NCI-H1436 treated with DMSO at 0.1 percent for 48 hours (cell line): ENCODE data around the gene NUDT22.

ENCODE experiments used
- DNase-seq: peaks from one replicate; lab custom pipeline; 2025; lab: John Stamatoyannopoulos, UW

Gene NUDT22

GRCh38 chr11:64206457-64207255 is 19.4 kb upstream of the NUDT22 start, which contains the start of gene FERMT3:
TSS of gene FERMT3 (plus strand) at chr11:64206721. CDS start at chr11:64207365, 644 bp downstream.
- no peak for DNase-seq

- no peak for DNase-seq
Measured at GRCh38 chr11:64207256-64208085, 18.6 kb upstream of the NUDT22 start.

DNA sequence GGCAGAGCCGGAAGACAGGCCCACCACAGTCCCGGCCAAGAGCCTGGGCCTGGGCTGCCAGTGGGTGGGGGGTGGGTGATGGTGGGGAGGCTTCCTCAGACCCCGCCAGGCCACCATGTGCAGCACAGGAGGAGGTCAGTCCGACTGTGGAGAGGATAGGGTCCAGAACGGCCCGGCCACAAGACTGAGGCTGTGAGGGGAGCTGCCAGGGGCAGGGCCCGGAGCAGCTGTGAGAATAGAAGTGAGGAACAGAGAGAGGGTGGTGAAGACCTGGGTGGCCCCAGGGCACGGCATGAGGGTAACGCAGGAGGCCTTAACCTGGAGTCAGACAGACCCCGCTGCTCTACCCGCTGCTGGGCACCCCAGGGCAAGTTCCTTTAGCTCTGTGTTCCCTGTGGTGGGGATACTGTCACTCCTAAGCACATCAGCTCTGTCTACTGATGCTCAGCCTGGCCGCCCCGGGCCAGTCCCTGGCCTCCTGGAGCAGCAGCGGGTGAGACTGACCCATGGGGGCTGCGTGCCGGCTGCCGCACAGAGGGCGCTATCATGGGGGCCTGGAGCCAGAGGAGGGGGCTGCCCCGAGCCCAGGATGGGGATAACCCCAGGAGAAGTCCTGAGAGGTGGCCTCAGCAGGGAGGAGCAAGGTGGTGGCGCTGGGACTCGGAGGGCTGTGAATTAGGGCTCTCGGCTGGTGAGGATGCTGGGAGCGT is 17.8 kb upstream of the NUDT22 start:
- DNase-seq = no peak

DNA sequence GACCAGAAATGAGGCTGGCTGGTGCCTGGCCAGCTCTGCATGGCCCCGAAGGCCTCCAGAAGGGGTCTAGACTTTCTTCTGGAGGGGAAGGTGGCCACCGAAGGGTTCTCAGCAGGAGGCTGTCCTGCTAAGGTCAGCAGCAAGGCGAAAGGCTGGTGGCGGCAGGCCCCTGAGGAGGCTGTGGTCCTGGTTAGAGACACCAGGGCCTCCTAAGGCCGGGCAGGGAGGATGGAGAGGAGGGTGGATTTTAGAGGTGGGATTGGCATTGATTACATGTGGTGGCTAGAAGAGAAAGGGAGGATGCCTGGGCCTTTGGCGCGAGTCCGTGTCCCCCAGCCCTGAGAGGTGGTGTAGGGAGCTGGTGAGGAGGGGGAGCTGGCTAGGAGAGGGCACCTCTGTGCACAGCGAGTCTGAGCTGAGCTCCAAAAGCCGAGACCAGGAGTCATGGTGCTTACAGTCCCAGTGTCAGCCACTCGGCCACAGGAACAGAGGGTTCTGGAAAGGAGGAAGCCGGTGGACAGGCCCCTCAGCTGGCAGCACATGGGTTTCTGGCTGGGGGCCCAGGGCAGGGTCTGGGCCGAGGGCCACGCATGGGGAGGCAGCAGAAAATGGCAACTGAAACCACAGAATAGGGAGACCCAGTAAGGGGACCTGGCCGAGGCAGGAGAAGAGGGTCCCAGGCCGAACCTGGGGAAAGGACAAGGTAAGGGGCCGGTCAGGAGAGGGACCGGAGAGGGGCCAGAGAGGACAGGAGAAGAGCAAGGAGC is 17.1 kb upstream of the NUDT22 start:
- no peak for DNase-seq

DNA sequence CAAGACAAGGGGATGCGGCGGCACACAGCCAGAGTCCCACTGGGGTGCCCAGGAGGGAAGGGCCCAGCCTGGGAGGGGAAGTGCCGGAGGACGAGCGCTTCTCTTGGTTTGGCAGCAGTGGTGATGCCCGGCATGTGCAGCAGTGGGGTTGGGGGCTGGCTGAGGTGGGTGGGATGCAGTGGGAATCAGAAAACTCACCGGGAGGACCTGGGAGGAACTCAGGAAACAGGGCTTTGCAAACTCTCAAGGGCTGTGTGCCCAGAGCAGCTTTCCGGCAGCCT is 16.6 kb upstream of the NUDT22 start:
- no peak for DNase-seq

- DNase-seq = no peak
Measured at GRCh38 chr11:64210301-64211020, 15.6 kb upstream of the NUDT22 start.

DNA sequence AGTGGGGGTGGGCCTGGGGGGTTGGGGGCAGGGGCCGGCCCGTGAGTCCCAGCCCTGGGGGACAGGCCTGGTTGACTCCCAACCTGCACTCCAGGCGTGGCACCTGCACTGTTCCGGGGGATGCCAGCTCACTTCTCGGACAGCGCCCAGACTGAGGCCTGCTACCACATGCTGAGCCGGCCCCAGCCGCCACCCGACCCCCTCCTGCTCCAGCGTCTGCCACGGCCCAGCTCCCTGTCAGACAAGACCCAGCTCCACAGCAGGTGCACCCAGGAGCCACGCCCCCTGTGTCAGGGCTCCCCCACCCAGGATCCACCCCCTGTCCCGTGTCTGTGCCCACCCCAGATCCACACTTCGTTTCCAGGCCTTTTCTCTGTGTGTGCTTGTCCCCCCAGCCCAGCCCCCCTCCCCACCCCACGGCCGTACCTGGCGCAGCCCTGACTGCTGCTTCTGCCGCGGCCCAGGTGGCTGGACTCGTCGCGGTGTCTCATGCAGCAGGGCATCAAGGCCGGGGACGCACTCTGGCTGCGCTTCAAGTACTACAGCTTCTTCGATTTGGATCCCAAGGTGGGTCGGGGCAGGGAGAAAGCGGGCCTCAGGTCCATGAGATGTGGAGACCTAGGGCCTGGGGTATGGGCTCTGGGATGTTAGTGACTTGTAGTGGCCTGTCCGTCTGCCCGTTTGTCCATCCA is 14.7 kb upstream of the NUDT22 start:
- DNase-seq = no peak

DNA sequence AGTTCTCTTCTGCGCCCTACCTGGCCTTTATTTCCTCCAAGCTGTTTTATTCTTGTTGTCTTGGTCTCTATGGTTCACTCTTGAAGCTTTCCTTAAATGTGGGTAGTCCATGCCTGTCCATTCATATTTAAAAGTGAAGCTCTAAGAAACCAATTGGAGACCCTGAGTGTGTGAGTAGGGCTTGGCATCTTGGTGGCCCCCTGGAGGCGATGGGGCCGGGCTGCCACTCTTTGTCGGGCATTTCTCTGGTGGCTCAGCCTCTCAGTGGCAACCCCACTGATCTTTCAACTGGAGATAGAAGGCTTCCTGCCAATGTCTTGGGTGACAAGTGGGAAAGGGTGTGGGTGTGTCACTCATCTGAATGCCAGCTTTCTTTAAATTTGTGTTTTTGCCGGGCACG is 9.2 kb upstream of the NUDT22 start:
- DNase-seq = no peak

DNA sequence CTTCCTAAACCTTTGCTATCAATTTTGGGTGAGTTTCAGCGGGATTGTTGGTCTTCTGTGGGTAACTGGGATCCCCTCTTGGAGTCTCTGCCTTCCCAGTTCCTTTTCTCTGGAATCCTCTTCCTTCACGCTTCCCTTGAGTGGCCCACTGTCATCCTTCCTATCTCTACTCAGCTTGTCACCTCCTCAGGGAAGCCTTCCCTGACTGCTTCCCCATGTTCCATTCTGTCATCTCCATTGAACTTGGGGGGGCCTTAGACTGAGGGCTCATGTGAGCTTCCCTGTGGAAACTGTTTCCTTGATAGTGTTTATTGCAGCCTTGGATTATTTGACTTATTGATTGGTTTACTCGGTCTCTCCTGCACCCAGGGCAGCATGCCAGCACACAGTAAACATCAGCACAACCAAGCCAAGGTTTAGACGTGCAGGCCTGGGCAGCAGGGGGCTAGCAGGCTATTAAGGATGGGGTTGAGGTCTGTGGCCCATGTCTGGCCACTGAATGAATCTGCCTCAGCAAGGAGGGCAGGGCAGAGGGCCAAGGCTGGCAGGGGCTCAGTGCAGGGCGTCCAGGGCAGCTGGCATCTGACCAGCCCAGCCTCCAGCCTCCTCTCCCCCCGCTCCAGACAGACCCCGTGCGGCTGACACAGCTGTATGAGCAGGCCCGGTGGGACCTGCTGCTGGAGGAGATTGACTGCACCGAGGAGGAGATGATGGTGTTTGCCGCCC is 7.3 kb upstream of the NUDT22 start:
- no peak for DNase-seq

DNA sequence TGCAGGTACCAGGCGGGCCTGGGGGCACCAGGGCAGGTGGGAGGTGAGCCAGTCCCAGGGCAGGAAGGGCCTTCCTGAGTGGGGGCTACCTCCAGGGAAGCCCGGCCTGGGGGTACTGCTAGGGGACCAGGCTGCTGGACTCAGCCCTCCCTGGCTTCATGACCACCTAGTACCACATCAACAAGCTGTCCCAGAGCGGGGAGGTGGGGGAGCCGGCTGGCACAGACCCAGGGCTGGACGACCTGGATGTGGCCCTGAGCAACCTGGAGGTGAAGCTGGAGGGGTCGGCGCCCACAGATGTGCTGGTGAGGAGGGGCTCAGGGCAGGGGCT is 6.8 kb upstream of the NUDT22 start:
- DNase-seq = no peak

DNA sequence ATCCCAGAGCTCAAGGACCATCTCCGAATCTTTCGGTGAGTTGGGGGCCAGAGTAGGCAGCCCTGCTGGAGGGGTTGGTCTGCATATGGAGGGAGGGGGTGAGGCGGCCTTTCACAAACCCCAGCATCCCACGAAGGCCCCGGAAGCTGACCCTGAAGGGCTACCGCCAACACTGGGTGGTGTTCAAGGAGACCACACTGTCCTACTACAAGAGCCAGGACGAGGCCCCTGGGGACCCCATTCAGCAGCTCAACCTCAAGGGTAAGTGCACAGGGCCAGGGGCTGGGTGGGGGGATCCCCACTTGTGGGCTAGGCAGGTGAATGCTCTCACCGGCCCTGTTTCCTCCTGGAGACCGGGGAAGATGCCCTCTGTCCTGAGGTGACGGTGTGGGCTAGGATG is 6.3 kb upstream of the NUDT22 start:
- no peak for DNase-seq

GRCh38 chr11:64220271-64220670 is 5.8 kb upstream of the NUDT22 start:
- DNase-seq = no peak

DNA sequence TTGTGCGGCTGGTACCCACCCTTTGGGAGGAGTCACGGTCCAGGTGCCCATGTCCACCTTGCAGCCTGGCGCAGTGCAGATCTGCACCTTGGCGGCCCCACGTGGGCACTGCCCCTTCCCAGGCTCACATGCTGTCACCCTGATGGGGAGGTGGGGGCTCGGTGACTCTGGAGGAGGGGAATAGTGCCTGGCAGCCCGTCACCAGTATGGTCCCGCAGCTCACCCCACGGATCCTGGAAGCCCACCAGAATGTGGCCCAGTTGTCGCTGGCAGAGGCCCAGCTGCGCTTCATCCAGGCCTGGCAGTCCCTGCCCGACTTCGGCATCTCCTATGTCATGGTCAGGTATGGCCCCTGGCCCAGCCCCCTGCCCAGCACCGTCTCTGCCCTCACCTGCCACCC is 5.3 kb upstream of the NUDT22 start:
- no peak for DNase-seq

- no peak for DNase-seq
Measured at GRCh38 chr11:64222651-64223000, 3.4 kb upstream of the NUDT22 start.

GRCh38 chr11:64223001-64223651 is 2.9 kb upstream of the NUDT22 start:
- DNase-seq = no peak

GRCh38 chr11:64224151-64224890 is 1.8 kb upstream of the NUDT22 start:
- DNase-seq = no peak

DNA sequence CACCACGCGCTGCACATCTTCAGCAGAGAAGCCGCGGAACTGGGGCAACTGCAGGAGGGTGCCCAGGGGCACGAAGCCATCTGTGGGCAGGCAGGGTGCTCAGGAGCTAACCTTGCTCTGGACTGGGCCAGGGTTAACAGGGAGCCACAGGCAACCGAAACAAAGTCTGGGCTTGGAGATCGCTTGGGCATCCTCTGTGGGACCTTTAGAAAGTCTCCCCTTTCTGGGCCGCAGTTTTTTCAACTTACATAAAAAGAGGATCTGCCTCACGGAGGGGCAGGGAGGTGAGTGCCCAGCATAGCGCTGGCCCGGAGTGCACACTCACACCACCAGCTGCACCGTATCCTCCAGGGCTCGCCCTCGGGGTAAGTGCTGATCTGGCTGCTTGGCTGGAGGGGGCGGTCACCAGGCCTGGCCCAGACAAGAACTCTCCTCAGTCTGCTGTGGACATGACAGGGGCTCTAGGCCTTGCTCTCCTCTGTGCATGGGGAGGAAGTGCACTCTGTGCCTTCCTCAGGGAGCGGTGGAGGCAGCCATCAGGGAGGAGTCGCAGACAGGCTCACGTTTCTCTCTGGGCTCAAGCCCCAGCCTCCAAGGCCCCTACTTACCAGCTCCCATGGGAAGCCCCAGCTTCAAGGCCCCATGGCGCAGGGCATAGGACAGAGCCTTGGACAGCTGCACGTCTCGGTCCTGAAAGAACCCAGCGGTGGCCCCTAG is 1.0 kb upstream of the NUDT22 start:
- DNase-seq = no peak

- no peak for DNase-seq
Measured at GRCh38 chr11:64226507-64227051, 505 bp downstream of the NUDT22 start.
